Right lobe of liver (tissue), 6 donors: ENCODE data around the gene ATXN7L2. TPM values are rescaled to one million over a fixed set of nuclear protein-coding genes. Genes with fewer than 3 reads are reported as not detected.

Source experiments
- ATAC-seq, 4 donors: fragments of 200-7000 bp; cut with Tn5 transposase; one replicate each; pipeline ENCODE4 v1.9.1; 2020; ENCODE audit warnings: mild to moderate bottlenecking in 4 of 4, moderate library complexity in 4 of 4
- DNase-seq, 3 donors: peaks; one replicate each; pipeline ENCODE4 v3.0.0-alpha.2; 2020
- H3K27ac ChIP-seq, 3 donors: fragments of 200-600 bp; one replicate each; pipeline ENCODE4 v1.8.0; 2022
- H3K27me3 ChIP-seq, 2 donors: fragments of 200-600 bp; one replicate each; pipeline ENCODE4 v1.8.0; 2022
- H3K36me3 ChIP-seq, 4 donors: fragments of 200-600 bp; sonication (generic) in 1 of 4; one replicate each; pipeline versions ENCODE4 v1.5.1 to v1.8.0; 2017 to 2022; ENCODE audit warnings: control low read depth in 1 of 4
- H3K4me1 ChIP-seq, 4 donors: fragments of 200-600 bp; sonication (generic) in 1 of 4; one replicate each; pipeline versions ENCODE4 v1.5.1 to v1.8.0; 2017 to 2022; ENCODE audit warnings: control low read depth in 1 of 4
- H3K4me3 ChIP-seq, 3 donors: fragments of 200-600 bp; one replicate each; pipeline ENCODE4 v1.8.0; 2022
- H3K9me3 ChIP-seq, 4 donors: fragments of 200-600 bp; sonication (generic) in 1 of 4; one replicate each; pipeline versions ENCODE4 v1.5.1 to v1.8.0; 2017 to 2022; ENCODE audit warnings: control low read depth in 1 of 4
- CTCF ChIP-seq, 4 donors: fragments of 200-600 bp in 3 of 4; fragments of 450-650 bp in 1 of 4; IDR thresholded peaks; one replicate each; pipeline versions ENCODE4 v1.5.1 to v1.8.0; 2016 to 2022; ENCODE audit warnings: antibody characterized with exemption in 4 of 4, mild to moderate bottlenecking in 2 of 4
- POLR2A ChIP-seq: fragments of 450-650 bp; IDR thresholded peaks from one replicate; pipeline ENCODE4 v1.6.1; 2017; ENCODE audit warnings: antibody characterized with exemption, mild to moderate bottlenecking
- WGBS: methylation state at CpG from one replicate; pipeline ENCODE4 v1.1.6; 2018; ENCODE audit warnings: low coverage, low lambda C conversion rate; ENCODE audit not compliant: insufficient coverage; ENCODE audit errors: missing lambda C conversion rate; 5-methylcytosine and 5-hydroxymethylcytosine counted together
- intact Hi-C, 2 donors: fragments of 100-400 bp; cut with DNase I; formaldehyde crosslinking; loops; one replicate each; pipeline versions ENCODE4 v1.11.2 to v1.14.1; 2022
- total RNA-seq, 6 experiments: library from RNA; depleted of rRNA in 2 of 6; stranded (reverse); fragments of >200 nt in 2 of 6; fragmentation: NEBNext Ultra II Directional in 3 of 6; extraction: Animal tissue kit (Norgen Biotek cat#: 25700) in 3 of 6; gene quantifications; one replicate each; pipeline versions ENCODE4 v1.1.0 to v1.2.4, GENCODE V29; 2016 to 2023
- donor health status: DM: no; HTN: yes; CAD: no.
- donor health status: DM: no; HTN: no; CAD: no.
- donor health status: DM: no; HTN: no; CAD: no.
- donor health status: DM: no; HTN: yes; CAD: no.
- donor health status: DM: no; HTN: yes; CAD: no.

The ATXN7L2 gene
- total RNA-seq, 6 experiments from 2014 or later = 1.5 to 6.1 (median 3.1) TPM

DNA sequence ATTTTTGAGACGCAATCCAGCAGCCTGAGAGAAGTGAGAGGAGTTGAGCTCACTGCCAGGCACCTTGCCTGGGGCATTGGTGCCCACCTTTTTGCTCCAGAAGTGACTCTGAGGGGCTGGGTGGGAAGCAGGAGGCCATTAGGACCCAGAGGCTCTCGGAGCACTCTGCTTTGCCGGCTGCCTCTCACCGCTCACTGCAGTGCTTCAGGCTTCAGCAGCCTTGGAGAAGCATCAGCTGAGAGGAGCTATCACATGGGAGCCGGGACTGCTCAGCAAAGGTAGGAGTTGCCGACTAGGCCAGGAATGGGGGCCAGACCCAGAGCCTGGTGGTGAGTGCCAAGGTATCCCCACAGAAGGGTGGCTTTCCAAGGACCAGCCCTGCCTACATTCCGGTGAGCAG is 56.0 kb downstream of the ATXN7L2 start, which contains the start of gene GPR61:
GPR61 (plus strand) TSS at position 197 of the 400 bp plus-strand sequence. CDS start 3,151 bp downstream, outside the sequence.
- no peak for DNase-seq
- no CpG with 5 or more reads among the region's 7 CpGs for WGBS
- TF ChIP-seq POLR2A (no peak), CTCF (IDR thresholded peaks at IDR 0.05) (no peak)

GRCh38 chr1:109541102-109541501 is 57.4 kb downstream of the ATXN7L2 start:
- intact Hi-C loops = loop anchor here (5.0 to 10.0 kb wide), 4 partner anchors 84 to 234 kb away; partner anchors contain the start of gene EPS8L3 (in 1 of the 2)
- no peaks in the 10 kb centered on the region for H3K9me3 ChIP-seq
- H3K4me1 ChIP-seq = peaks cover 0 to 10% (median 0%) of the 10 kb centered on the region in 4 donors
- no peaks in the 10 kb centered on the region for H3K36me3 ChIP-seq
- no peak overlapping the region for H3K27ac ChIP-seq
- DNase-seq (no peak), ATAC-seq (no peak)
- no peak for TF ChIP-seq CTCF (IDR thresholded peaks at IDR 0.05)
- TF ChIP-seq POLR2A = no peak
- no peaks in the 10 kb centered on the region for H3K27me3 ChIP-seq
- H3K4me3 ChIP-seq = no peak overlapping the region
- 82% methylated on average over 3 of the region's 3 CpGs for WGBS

More for the DNA sequence above, 56.0 kb downstream of the ATXN7L2 start, which contains the start of gene GPR61:
- Histone ChIP-seq H3K4me1 (peaks cover 0 to 7% (median 0%) of the 10 kb centered on the region in 4 donors), H3K27ac (no peak within 1 kb of the TSS), H3K27me3 (no peaks in the 10 kb centered on the region), H3K9me3 (no peaks in the 10 kb centered on the region), H3K36me3 (no peaks in the 10 kb centered on the region), H3K4me3 (no peak within 1 kb of the TSS)
- intact Hi-C loops = loop anchor here (5.0 to 10.0 kb wide), 4 partner anchors 85 to 235 kb away; partner anchors contain the start of gene EPS8L3 (in 1 of the 2)
- no peak for ATAC-seq

Other genes with a start within 250 kb of the ATXN7L2 start
- 1 to 10 TPM; 1.3 to 3.3 (median 3.0) TPM for gene CELSR2, start 234.4 kb upstream of the ATXN7L2 start, total RNA-seq
- gene PSRC1, start 200.8 kb upstream of the ATXN7L2 start, total RNA-seq = 1 to 10 TPM in 5 of 6 experiments, under 1 TPM in 1; 0.70 to 3.4 (median 1.5) TPM
- not detected for gene MYBPHL, start 176.9 kb upstream of the ATXN7L2 start, total RNA-seq
- 10 to 100 TPM in 3 of 6 experiments, 1 to 10 TPM in 3; 3.2 to 30.3 (median 13.7) TPM for gene SORT1, start 86.0 kb upstream of the ATXN7L2 start, total RNA-seq
- 10 to 100 TPM; 38.8 to 83.5 (median 61.1) TPM for gene PSMA5, start 57.5 kb upstream of the ATXN7L2 start, total RNA-seq
- 10 to 100 TPM in 1 of 6 experiments, 1 to 10 TPM in 5; 4.7 to 10.6 (median 6.0) TPM for gene SYPL2, start 17.4 kb upstream of the ATXN7L2 start, total RNA-seq
- gene CYB561D1, start 10.2 kb downstream of the ATXN7L2 start, total RNA-seq = 1 to 10 TPM; 1.5 to 3.1 (median 2.4) TPM
- 1 to 10 TPM; 2.6 to 3.9 (median 3.2) TPM for gene AMIGO1, start 25.8 kb downstream of the ATXN7L2 start, total RNA-seq
- not detected for gene GPR61, start 56.0 kb downstream of the ATXN7L2 start, total RNA-seq
- gene GNAI3, start 64.7 kb downstream of the ATXN7L2 start, total RNA-seq = 1 to 10 TPM; 2.5 to 4.3 (median 3.3) TPM
- under 1 TPM in 3 of 6 experiments, not detected in 3; 0.20 to 0.21 (median 0.20) TPM for gene GNAT2, start 135.7 kb downstream of the ATXN7L2 start, total RNA-seq
- 10 to 100 TPM; 29.1 to 59.1 (median 37.2) TPM for gene AMPD2, start 135.9 kb downstream of the ATXN7L2 start, total RNA-seq
- gene GSTM4, start 172.2 kb downstream of the ATXN7L2 start, total RNA-seq = 10 to 100 TPM; 18.5 to 32.1 (median 23.8) TPM
- 10 to 100 TPM in 4 of 6 experiments, 1 to 10 TPM in 2; 4.4 to 16.0 (median 12.7) TPM for gene GSTM2, start 184.2 kb downstream of the ATXN7L2 start, total RNA-seq
- gene GSTM1, start 203.9 kb downstream of the ATXN7L2 start, total RNA-seq = 100 to 1,000 TPM in 1 of 6 experiments, 10 to 100 TPM in 2, not detected in 3; 32.1 to 248 (median 43.0) TPM
- under 1 TPM in 5 of 6 experiments, not detected in 1; 0.19 to 0.54 (median 0.31) TPM for gene GSTM5, start 228.3 kb downstream of the ATXN7L2 start, total RNA-seq